ENCODE data around the gene DHRS11. TPM values are rescaled to one million over a fixed set of nuclear protein-coding genes. Genes with fewer than 3 reads are reported as not detected.

The DHRS11 gene
- total and polyA plus RNA-seq, 2 of the 8 experiments (the other 6 are each of a cell fraction or from before 2014, with no cell fraction given), result 29.5 to 63.3 TPM

DNA sequence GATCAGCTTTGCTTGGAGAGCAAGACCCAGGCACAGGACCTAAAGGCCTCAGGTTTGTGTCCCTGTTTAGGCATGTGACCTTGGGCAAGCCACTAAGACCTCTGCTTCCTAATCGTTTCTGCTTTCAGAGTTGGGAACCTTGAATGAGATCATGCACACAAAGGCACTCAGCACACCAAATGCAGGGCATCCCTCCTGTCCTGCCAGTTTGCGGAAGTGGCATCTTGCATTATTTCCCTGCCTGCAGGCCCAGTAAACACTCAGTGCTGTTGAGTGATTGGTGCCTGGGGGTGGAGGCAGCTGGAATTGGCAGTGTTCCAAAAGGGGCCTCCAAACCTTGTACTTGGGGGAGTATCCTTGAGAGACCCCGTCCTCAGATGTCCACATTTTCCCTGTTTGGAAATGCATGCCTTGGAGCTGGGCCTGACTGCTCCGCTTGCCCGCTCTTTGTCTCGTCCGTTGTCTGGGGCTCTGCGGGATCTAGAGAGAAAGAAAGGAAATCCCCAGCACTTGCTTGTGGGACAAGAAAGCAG is 38.4 kb downstream of the DHRS11 start:
- Histone ChIP-seq H4K5ac (ENCODE audit: insufficient read length, low read depth, low read length) (no peak overlapping the region), H2AFZ (ENCODE audit: low read length) (no peak overlapping the region), H3K23me2 (ENCODE audit: low read depth, low read length) (no peaks in the 10 kb centered on the region; the same call in 1 of the 2 replicates), H3K4me1 (replicated peaks in 1 of 4; ENCODE audit: control insufficient read depth in 3 of 4, insufficient read depth in 4 of 4, low read length in 3 of 4) (peaks cover 2 to 28% (median 11%) of the 10 kb centered on the region in 4 experiments; a peak in 6 of 7 replicates), H2AK5ac (ENCODE audit: low read depth, low read length) (no peak overlapping the region), H2BK12ac (ENCODE audit: low read depth, low read length) (peak overlapping the region; percentile 35; the same call in 1 of the 2 replicates), H2BK15ac (ENCODE audit: low read length) (no peak overlapping the region), H3K23ac (ENCODE audit: insufficient read length) (no peak overlapping the region), H3K9me3 (ENCODE audit: insufficient read depth in 2 of 2, low read depth in 1 of 2, low read length in 1 of 2) (no peaks in the 10 kb centered on the region), H3K27me3 (replicated peaks in 1 of 4; ENCODE audit: control insufficient read depth in 3 of 4, extremely low read depth in 1 of 4, insufficient read depth in 3 of 4, low read length in 3 of 4) (no peaks in the 10 kb centered on the region; a peak in 2 of 7 replicates), H3K27ac (ENCODE audit: low read depth, low read length) (no peak overlapping the region), H3K79me2 (ENCODE audit: control insufficient read depth in 1 of 2, insufficient read depth in 2 of 2, low read length in 2 of 2) (no peaks in the 10 kb centered on the region), H2BK20ac (ENCODE audit: low read length) (0 out of 2 replicates have a peak overlapping the region, but pooled peaks have one; percentile 18), H3K14ac (ENCODE audit: insufficient read length) (no peak overlapping the region), H3K36me3 (ENCODE audit: control insufficient read depth in 2 of 4, insufficient read depth in 4 of 4, low read length in 3 of 4) (no peaks in the 10 kb centered on the region), H3K4ac (replicated peaks; ENCODE audit: insufficient read length, low read depth, low read length) (no peak overlapping the region), H4K20me1 (replicated peaks in 1 of 2; ENCODE audit: control insufficient read depth in 1 of 2, insufficient read depth in 2 of 2, low read length in 2 of 2) (peaks cover 0 to 1% of the 10 kb centered on the region in 2 experiments), H4K91ac (replicated peaks; ENCODE audit: insufficient read length, low read length) (no peak overlapping the region), H3K79me1 (ENCODE audit: low read depth, low read length) (no peaks in the 10 kb centered on the region), H3K9ac (replicated peaks in 1 of 4; ENCODE audit: extremely low read depth in 1 of 4, low read depth in 3 of 4, low read length in 3 of 4) (no peak overlapping the region), H2BK5ac (ENCODE audit: low read depth, low read length) (no peak overlapping the region), H3K18ac (ENCODE audit: extremely low read depth, low read length) (no peak overlapping the region), H3K4me2 (ENCODE audit: insufficient read depth in 1 of 2, low read depth in 2 of 2, low read length in 2 of 2) (no peak overlapping the region), H3K56ac (replicated peaks; ENCODE audit: insufficient read length, low read depth, low read length) (no peak overlapping the region), H3K4me3 (ENCODE audit: extremely low read depth in 1 of 4, insufficient read depth in 2 of 4, low read depth in 3 of 4, low read length in 4 of 4) (no peak overlapping the region), H2BK120ac (replicated peaks; ENCODE audit: low read depth, low read length) (no peak overlapping the region), H4K8ac (ENCODE audit: extremely low read depth, insufficient read depth, low read length) (no peak overlapping the region)
- FAIRE-seq (no peak), DNase-seq (ENCODE audit: low read depth in 1 of 2, low spot score in 2 of 2) (no peak)
- POLR2A ChIA-PET (ENCODE audit: partially characterized antibody), result no interaction called here
- CTCF ChIA-PET (ENCODE audit: partially characterized antibody), result interaction anchor here (0.8 to 9.5 kb wide), 25 partner anchors 10 to 610 kb away, joined by 3 to 122 read pairs (median 5); partner anchors contain the start of gene MRM1
- 88% methylated on average over 8 of the region's 8 CpGs; no CpG with 5 or more reads in 1 of the 2 experiments for WGBS, 2 experiments (ENCODE audit: extremely low coverage in 1 of 2, insufficient coverage in 1 of 2, insufficient read length in 1 of 2, insufficient replicate concordance in 2 of 2, low coverage in 1 of 2, low lambda C conversion rate in 2 of 2, missing lambda C conversion rate in 1 of 2)
- TF ChIP-seq FOSL1 (IDR thresholded peaks at IDR 0.05; ENCODE audit: insufficient read depth, low read depth, low read length) (no peak), TAF7 (optimal IDR thresholded peaks at IDR 0.05; ENCODE audit: borderline replicate concordance, low read depth, low read length) (no peak)
